ENCODE measurements around the gene PIM1.
"Not testable (repeated sequence)": the region's sequence is repeated elsewhere in the genome, so short reads cannot be mapped to it uniquely, and the experiment has no call there.

PIM1 gene

DNA sequence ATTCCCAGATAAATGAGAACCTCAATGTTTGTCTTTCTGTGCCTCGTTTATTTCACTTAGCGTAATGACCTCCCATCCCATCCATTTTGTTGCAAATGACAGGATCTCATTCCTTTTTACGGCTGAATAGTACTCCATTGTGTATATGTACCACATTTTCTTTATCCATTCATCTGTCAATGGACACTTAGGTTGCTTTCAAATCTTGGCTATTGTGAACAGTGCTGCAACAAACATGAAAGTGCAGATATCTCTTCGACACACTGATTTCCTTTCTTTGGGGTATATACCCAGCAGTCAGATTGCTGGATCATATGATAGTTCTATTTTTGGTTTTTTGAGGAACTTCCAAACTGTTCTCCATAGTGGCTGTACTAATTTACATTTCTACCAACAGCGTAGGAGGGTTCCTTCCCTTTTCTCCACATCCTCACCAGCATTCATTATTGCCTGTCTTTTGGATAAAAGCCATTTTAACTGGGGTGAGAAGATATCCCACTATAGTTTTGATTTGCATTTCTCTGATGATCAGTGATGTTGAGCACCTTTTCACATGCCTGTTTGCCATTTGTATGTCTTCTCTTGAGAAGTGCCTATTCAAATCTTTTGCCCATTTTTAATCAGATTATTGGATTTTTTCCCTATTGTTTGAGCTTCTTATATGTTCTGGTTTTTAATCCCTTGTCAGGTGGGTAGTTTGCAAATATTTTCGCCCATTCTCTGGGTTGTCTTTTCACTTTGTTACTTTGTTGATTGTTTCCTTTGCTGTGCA is 16.2 kb downstream of the PIM1 start:
- DNase-seq (ENCODE audit: extremely low read depth in 1 of 2, low read depth in 1 of 2) = not testable (repeated sequence)

DNA sequence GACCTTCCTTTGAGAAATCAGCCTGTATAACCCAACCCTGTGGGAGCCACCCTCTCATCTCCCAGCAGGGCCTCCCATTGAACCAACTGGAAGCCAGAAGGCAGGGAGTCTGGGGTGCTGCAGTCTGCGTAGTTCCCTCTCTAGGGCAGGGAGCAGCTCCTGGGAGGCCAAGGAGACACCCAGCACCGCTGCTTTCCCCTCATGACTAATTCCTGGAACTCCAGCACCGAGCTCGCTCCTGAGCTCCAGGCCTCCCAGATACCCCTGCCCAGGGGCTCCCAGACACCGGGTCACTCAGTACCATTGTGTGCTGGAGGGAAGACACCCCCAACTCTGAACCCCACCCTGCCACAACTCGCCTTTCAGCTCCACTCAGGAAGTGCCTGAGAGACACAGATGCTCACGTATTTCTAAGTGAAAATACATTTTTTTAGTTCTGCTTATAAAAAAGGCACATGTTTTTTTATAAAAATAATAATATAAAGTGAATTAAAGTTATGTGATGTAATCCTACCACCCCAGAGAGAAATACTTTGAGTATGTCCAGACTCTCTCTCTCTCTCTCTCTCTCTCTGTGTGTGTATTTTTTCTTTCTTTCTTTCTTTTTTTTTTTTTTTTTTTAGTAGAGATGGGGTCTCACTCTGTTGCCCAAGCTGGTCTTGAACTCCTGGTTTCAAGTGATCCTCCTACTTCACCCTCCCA is 17.5 kb downstream of the PIM1 start:
- DNase-seq (ENCODE audit: extremely low read depth in 1 of 2, low read depth in 1 of 2) = no peak

GRCh38 chr6:37188962-37189510 is 19.1 kb downstream of the PIM1 start:
- DNase-seq (ENCODE audit: extremely low read depth in 1 of 2, low read depth in 1 of 2) = no peak

GRCh38 chr6:37190159-37190535 is 20.2 kb downstream of the PIM1 start:
- DNase-seq (ENCODE audit: extremely low read depth in 1 of 2, low read depth in 1 of 2) = no peak

- DNase-seq (ENCODE audit: extremely low read depth in 1 of 2, low read depth in 1 of 2) = no peak
Observed at GRCh38 chr6:37192666-37193065, 22.7 kb downstream of the PIM1 start.

DNA sequence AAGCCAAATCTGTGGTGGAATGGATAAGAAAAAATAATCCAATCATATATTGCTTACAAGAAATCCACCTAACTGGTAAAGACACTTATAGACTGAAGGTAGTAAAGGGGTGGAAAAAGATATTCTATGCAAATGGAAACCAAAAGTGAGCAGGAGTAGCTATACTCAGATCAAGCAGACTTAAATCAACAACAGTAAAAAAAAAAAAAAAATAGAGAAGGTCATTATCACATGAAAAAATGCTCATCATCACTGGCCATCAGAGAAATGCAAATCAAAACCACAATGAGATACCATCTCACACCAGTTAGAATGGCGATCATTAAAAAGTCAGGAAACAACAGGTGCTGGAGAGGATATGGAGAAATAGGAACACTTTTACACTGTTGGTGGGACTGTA is 24.9 kb downstream of the PIM1 start:
- not testable (repeated sequence) for DNase-seq (ENCODE audit: extremely low read depth in 1 of 2, low read depth in 1 of 2)

GRCh38 chr6:37196451-37196850 is 26.5 kb downstream of the PIM1 start:
- not testable (repeated sequence) for DNase-seq (ENCODE audit: extremely low read depth in 1 of 2, low read depth in 1 of 2)

DNA sequence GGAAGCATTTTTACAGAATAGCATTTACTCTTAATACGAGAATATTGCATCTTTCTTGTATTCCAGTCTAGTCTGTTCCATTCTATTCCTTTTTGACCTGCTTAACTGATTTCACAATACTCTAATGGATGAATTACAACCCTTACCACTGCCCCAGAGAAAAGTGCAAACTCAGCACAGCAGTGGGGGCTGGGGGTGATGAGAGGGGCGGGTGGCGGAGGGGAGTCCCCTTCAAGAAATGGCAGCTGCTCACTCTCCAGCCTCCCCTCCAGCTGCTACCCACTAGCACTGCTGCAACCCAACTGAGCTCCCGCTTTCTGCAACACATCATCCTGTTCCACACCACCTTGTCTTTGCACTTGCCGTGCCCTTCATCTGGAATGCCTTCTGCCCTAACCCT is 30.1 kb downstream of the PIM1 start:
- DNase-seq (ENCODE audit: extremely low read depth in 1 of 2, low read depth in 1 of 2) = no peak

DNA sequence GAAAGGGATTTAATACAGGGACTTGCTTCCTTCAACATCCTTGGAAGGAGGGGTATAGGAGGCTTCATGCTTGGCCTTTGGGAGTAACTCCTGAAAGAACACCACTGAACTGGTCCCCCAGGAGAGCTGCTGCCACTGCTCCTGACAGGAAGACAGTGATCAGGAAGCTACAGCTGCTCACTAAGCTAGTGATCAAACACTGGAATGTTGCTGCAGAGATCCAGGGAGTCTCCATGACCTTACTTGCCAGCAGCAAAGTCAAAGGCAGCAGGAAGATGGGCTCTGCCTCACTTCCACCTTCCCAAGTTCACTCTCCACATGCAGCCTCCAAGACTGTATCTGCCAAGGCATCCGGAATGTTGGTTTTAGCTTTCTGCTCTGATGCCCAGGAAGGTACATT is 31.8 kb downstream of the PIM1 start:
- no peak for DNase-seq (ENCODE audit: extremely low read depth in 1 of 2, low read depth in 1 of 2)

DNA sequence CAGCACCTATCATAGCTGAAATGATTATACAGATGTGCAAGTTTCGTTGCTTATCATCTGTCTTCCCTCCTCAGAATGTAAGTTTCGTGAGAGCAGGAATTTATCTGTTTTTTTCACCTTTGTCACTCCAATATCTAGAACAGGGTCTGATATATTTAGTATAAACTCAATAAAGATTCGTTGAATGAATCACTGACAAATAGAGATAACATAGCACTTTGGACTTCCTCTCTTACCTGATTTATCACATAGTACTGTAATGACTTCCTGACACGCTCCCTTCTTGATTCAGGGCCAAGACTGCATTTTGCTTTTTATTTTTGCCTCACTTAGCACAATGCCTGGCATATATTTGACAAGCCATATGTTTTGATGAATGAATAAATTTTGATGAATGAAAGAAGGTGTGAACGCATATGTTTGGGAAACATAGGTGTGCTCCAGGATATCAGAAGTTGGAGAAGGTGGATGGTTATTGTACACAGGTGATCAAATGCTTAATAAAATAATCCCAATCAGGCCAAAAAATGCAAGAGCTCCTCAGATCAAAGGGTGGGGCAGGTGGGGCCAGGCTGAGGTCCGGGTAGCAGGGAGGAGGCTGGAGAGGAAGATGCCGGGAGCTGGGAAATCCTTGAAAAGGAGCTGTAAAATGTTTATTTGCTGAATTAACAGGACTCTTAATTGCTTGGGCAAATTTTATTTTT is 33.0 kb downstream of the PIM1 start:
- DNase-seq (ENCODE audit: extremely low read depth in 1 of 2, low read depth in 1 of 2) = no peak

DNA sequence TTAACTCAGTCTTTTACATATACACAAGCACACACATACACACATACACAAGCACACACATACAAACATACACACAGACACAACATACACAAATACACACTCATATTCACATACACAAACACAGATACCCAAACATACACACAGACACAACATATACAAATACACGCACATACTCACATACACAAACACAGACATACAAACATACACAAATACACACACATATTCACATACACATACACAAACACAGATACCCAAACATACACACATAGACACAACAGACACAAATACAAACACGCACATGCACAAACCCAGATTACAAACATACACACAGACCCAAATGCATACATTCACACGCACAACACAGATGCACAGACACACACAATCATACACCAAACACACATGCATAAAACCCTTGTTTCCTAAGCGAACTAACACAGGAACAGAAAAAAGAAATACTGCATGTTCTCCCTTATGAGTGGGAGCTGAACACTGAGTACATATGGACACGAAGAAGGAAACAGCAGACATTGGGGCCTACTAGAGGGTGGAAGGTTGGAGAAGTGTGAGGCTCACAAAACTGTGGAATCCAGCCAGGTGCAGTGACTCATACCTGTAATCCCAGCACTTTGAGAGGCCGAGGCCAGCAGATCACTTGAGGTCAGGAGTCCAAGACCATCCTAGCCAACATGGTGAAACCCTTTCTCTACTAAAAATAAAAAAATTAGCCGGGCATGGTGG is 34.2 kb downstream of the PIM1 start:
- no peak for DNase-seq (ENCODE audit: extremely low read depth in 1 of 2, low read depth in 1 of 2)

- DNase-seq (ENCODE audit: extremely low read depth in 1 of 2, low read depth in 1 of 2) = no peak
Observed at GRCh38 chr6:37205175-37205996, 35.4 kb downstream of the PIM1 start.

GRCh38 chr6:37205997-37206340 is 36.0 kb downstream of the PIM1 start:
- DNase-seq (ENCODE audit: extremely low read depth in 1 of 2, low read depth in 1 of 2) = no peak

DNA sequence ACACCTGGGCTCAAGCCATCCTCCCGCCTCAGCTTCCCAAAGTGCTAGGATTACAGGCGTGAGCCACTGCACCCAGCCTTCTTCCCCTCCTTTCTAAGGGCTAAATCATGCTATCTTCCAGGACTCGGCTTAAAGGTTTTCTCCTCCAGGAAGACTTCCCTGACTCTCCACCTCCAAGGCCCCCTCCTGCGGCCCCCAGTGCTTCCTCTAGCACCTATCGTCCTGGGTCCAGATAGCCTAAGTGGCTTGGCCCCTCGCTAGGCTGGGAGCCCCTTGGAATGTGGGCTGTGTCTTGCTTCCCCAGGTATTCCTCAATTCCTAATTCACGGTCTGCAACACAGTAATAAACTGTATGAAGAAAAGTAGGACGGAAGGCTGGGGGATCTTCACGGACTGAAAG is 36.7 kb downstream of the PIM1 start:
- no peak for DNase-seq (ENCODE audit: extremely low read depth in 1 of 2, low read depth in 1 of 2)

GRCh38 chr6:37207903-37208456 is 38.0 kb downstream of the PIM1 start:
- peak; percentile 70 to 76 for DNase-seq (ENCODE audit: extremely low read depth in 1 of 2, low read depth in 1 of 2)

DNA sequence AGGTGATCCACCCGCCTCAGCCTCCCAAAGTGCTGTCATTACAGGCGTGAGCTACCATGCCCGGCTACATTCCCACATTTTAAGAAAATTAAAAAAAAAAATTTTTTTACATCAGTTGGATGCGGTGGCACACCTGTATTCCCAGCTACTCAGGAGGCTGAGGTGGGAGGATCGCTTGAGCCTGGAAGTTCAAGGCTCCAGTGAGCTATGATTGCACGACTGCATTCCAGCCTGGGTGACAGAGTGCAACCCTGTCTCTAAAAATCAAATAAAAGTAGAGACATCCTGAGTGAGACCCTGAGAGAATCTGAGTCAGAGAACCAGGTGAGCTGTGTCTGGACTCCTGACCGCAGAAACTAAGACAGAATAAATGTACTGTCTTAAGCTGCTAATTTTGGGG is 38.8 kb downstream of the PIM1 start:
- no peak for DNase-seq (ENCODE audit: extremely low read depth in 1 of 2, low read depth in 1 of 2)

- peak in 1 of 2 donors; percentile 54 for DNase-seq (ENCODE audit: extremely low read depth in 1 of 2, low read depth in 1 of 2)
Observed at GRCh38 chr6:37209461-37210205, 39.7 kb downstream of the PIM1 start.

- DNase-seq (ENCODE audit: extremely low read depth in 1 of 2, low read depth in 1 of 2) = peak; percentile 51 to 58
Observed at GRCh38 chr6:37210313-37210968, 40.5 kb downstream of the PIM1 start.

DNA sequence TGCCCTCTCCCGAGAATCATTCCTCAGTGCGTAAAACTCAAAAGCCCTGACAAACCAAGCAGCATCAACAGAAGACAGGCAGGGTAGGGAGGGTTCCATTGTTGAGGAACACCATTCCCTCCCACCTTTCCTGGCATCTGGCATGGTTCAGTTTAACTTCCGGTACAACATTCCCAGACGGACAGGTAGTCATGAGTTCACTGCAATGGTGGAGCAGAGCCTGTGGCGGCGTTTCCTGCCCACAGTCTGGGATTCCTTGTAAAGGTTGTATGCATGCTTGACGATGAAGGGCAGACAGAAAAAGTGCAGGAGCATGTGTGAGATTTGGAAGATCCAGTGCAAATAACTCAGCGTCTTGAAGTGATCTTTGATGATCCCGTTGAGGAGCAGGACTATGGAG is 42.3 kb downstream of the PIM1 start:
- no peak for DNase-seq (ENCODE audit: extremely low read depth in 1 of 2, low read depth in 1 of 2)
